ENCODE measurements around the gene MYO1F. TPM values are rescaled to one million over a fixed set of nuclear protein-coding genes. Genes with fewer than 3 reads are reported as not detected.
"Not testable (repeated sequence)": the region's sequence is repeated elsewhere in the genome, so short reads cannot be mapped to it uniquely, and the experiment has no call there.

Gene MYO1F
- polyA plus RNA-seq, 1 donor (not counting 4 experiments of a cell fraction or from before 2014, with no cell fraction given): 0.14 TPM

DNA sequence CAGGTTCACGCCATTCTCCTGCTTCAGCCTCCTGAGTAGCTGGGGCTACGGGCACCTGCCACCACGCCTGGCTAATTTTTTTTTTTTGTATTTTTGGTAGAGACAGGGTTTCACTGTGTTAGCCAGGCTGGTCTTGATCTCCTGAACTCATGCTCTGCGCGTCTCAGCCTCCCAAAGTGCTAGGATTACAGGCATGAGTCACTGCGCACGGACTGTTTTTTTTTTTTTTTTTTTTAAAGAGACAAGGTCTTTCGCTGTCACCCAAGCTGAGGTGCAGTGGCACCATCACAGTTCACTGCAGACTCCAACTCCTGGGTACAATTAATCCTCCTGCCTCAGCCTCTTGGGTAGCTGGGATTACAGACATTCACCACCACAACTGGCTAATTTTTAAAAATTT lies 41.5 kb upstream of the MYO1F start:
- dilution Hi-C loops (cut with MboI; ENCODE audit: extremely low pct_ligation_motif_present, low sequenced_read_pairs): no loop called here
- FAIRE-seq: no peak

DNA sequence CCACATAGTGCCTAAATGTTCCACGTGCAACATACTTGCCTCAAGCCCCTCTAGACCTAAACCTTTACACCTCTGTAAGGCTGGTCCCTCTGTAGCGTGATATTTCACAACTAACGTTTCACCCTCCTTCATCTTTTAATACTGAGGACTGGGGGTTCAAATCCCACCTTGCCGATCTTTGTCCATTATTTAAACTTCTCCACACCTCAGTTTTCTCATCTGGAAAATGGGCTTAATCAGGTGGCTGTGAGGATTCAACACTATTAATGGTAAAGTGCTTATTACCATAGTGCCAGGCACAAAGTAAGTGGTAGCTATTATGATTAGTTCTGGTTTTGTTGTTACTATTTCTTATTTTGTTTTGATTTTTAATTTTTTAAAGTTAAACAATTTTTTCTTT lies 40.7 kb upstream of the MYO1F start:
- no peaks in the 10 kb centered on the region for H3K36me3 ChIP-seq (ENCODE audit: control insufficient read depth in 2 of 2, extremely low read depth in 1 of 2, insufficient read depth in 2 of 2, low read length in 2 of 2)
- no peaks in the 10 kb centered on the region for H3K27me3 ChIP-seq (ENCODE audit: control insufficient read depth, extremely low read depth, insufficient read depth, low read length)
- TF ChIP-seq EZH2 (IDR thresholded peaks at IDR 0.05; ENCODE audit: low read length): no peak
- TF ChIP-seq, protein P1, sequence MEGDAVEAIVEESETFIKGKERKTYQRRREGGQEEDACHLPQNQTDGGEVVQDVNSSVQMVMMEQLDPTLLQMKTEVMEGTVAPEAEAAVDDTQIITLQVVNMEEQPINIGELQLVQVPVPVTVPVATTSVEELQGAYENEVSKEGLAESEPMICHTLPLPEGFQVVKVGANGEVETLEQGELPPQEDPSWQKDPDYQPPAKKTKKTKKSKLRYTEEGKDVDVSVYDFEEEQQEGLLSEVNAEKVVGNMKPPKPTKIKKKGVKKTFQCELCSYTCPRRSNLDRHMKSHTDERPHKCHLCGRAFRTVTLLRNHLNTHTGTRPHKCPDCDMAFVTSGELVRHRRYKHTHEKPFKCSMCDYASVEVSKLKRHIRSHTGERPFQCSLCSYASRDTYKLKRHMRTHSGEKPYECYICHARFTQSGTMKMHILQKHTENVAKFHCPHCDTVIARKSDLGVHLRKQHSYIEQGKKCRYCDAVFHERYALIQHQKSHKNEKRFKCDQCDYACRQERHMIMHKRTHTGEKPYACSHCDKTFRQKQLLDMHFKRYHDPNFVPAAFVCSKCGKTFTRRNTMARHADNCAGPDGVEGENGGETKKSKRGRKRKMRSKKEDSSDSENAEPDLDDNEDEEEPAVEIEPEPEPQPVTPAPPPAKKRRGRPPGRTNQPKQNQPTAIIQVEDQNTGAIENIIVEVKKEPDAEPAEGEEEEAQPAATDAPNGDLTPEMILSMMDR (optimal IDR thresholded peaks at IDR 0.05 in 1 of 3, IDR thresholded peaks at IDR 0.05 in 1 of 3, conservative IDR thresholded peaks at IDR 0.05 in 1 of 3; ENCODE audit: extremely low read depth in 1 of 3, insufficient read depth in 2 of 3, low read length in 3 of 3): no peak
- H3K4me1 ChIP-seq (ENCODE audit: control insufficient read depth, extremely low read depth, insufficient read depth, low read length): no peaks in the 10 kb centered on the region
- H3K4me2 ChIP-seq (ENCODE audit: control insufficient read depth, extremely low read depth, insufficient read depth, low read depth, low read length): no peak overlapping the region
- DNase-seq (ENCODE audit: low read depth, low spot score): no peak
- peaks cover 4% of the 10 kb centered on the region for H3K9me3 ChIP-seq (ENCODE audit: control insufficient read depth, low read depth, low read length)
- H4K20me1 ChIP-seq (ENCODE audit: control insufficient read depth, extremely low read depth, insufficient read depth, low read length): no peaks in the 10 kb centered on the region
- no peak overlapping the region for H3K4me3 ChIP-seq (ENCODE audit: control insufficient read depth in 2 of 3, extremely low read depth in 1 of 3, insufficient read depth in 2 of 3, low read depth in 1 of 3, low read length in 3 of 3)
- H3K9ac ChIP-seq (ENCODE audit: control insufficient read depth, extremely low read depth, insufficient read depth, low read length): no peak overlapping the region
- FAIRE-seq: no peak
- no peak overlapping the region for H2AFZ ChIP-seq (ENCODE audit: control insufficient read depth, low read length)
- no peaks in the 10 kb centered on the region for H3K79me2 ChIP-seq (ENCODE audit: control insufficient read depth, insufficient read depth, low read length)
- H3K9me1 ChIP-seq (ENCODE audit: control insufficient read depth, extremely low read depth, insufficient read depth, low read length): no peaks in the 10 kb centered on the region
- dilution Hi-C loops (cut with MboI; ENCODE audit: extremely low pct_ligation_motif_present, low sequenced_read_pairs): no loop called here
- no peak overlapping the region for H3K27ac ChIP-seq (ENCODE audit: control insufficient read depth, insufficient read depth, low read length)

More for the DNA sequence above, 41.5 kb upstream of the MYO1F start:
- no peak for DNase-seq (ENCODE audit: low read depth, low spot score)
- Histone ChIP-seq H3K4me1 (ENCODE audit: control insufficient read depth, extremely low read depth, insufficient read depth, low read length) (no peaks in the 10 kb centered on the region), H3K4me2 (ENCODE audit: control insufficient read depth, extremely low read depth, insufficient read depth, low read depth, low read length) (no peak overlapping the region), H4K20me1 (ENCODE audit: control insufficient read depth, extremely low read depth, insufficient read depth, low read length) (no peaks in the 10 kb centered on the region), H3K9me3 (ENCODE audit: control insufficient read depth, low read depth, low read length) (peaks cover 4% of the 10 kb centered on the region), H3K27ac (ENCODE audit: control insufficient read depth, insufficient read depth, low read length) (no peak overlapping the region), H3K4me3 (ENCODE audit: control insufficient read depth in 2 of 3, extremely low read depth in 1 of 3, insufficient read depth in 2 of 3, low read depth in 1 of 3, low read length in 3 of 3) (no peak overlapping the region), H3K79me2 (ENCODE audit: control insufficient read depth, insufficient read depth, low read length) (no peaks in the 10 kb centered on the region), H3K9ac (ENCODE audit: control insufficient read depth, extremely low read depth, insufficient read depth, low read length) (no peak overlapping the region), H3K9me1 (ENCODE audit: control insufficient read depth, extremely low read depth, insufficient read depth, low read length) (no peaks in the 10 kb centered on the region), H3K27me3 (ENCODE audit: control insufficient read depth, extremely low read depth, insufficient read depth, low read length) (no peaks in the 10 kb centered on the region), H3K36me3 (ENCODE audit: control insufficient read depth in 2 of 2, extremely low read depth in 1 of 2, insufficient read depth in 2 of 2, low read length in 2 of 2) (no peaks in the 10 kb centered on the region), H2AFZ (ENCODE audit: control insufficient read depth, low read length) (no peak overlapping the region)
- TF ChIP-seq, protein P1 (optimal IDR thresholded peaks at IDR 0.05 in 1 of 3, IDR thresholded peaks at IDR 0.05 in 1 of 3, conservative IDR thresholded peaks at IDR 0.05 in 1 of 3; ENCODE audit: extremely low read depth in 1 of 3, insufficient read depth in 2 of 3, low read length in 3 of 3): no peak
- no peak for TF ChIP-seq EZH2 (IDR thresholded peaks at IDR 0.05; ENCODE audit: low read length)

DNA sequence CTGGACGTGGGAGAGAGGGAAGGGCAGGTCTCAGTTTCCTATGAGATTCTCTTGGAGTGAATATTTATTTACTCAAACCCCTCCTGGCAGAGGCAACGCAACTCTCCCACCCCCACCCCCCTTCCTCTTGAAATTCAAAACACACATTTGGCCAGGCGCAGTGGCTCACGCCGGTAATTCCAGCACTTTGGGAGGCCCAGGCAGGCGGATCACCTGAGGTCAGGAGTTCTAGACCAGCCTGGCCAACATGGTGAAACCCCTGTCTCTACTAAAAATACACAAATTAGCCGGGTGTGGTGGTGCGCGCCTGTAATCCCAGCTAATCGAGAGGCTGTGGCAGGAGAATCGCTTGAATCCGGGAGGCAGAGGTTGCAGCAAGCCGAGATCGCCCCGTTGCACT lies 40.1 kb upstream of the MYO1F start:
- H2AFZ ChIP-seq (ENCODE audit: control insufficient read depth, low read length); DNase-seq (ENCODE audit: low read depth, low spot score); H3K4me2 ChIP-seq (ENCODE audit: control insufficient read depth, extremely low read depth, insufficient read depth, low read depth, low read length); H3K27ac ChIP-seq (ENCODE audit: control insufficient read depth, insufficient read depth, low read length); H3K4me1 ChIP-seq (ENCODE audit: control insufficient read depth, extremely low read depth, insufficient read depth, low read length); H3K9me3 ChIP-seq (ENCODE audit: control insufficient read depth, low read depth, low read length); H3K36me3 ChIP-seq (ENCODE audit: control insufficient read depth in 2 of 2, extremely low read depth in 1 of 2, insufficient read depth in 2 of 2, low read length in 2 of 2); H4K20me1 ChIP-seq (ENCODE audit: control insufficient read depth, extremely low read depth, insufficient read depth, low read length); H3K9me1 ChIP-seq (ENCODE audit: control insufficient read depth, extremely low read depth, insufficient read depth, low read length); H3K27me3 ChIP-seq (ENCODE audit: control insufficient read depth, extremely low read depth, insufficient read depth, low read length); H3K4me3 ChIP-seq (ENCODE audit: control insufficient read depth in 2 of 3, extremely low read depth in 1 of 3, insufficient read depth in 2 of 3, low read depth in 1 of 3, low read length in 3 of 3); H3K79me2 ChIP-seq (ENCODE audit: control insufficient read depth, insufficient read depth, low read length); H3K9ac ChIP-seq (ENCODE audit: control insufficient read depth, extremely low read depth, insufficient read depth, low read length); dilution Hi-C loops (cut with MboI; ENCODE audit: extremely low pct_ligation_motif_present, low sequenced_read_pairs); FAIRE-seq: not testable (repeated sequence)
